ELF-1 (cell line): ENCODE results near the gene LKAAEAR1.

Experiments used
- DNase-seq: peaks from one replicate; pipeline ENCODE4 v3.0.0-alpha.2; 2016; ENCODE audit warnings: low read depth, low spot score

LKAAEAR1 gene

DNA sequence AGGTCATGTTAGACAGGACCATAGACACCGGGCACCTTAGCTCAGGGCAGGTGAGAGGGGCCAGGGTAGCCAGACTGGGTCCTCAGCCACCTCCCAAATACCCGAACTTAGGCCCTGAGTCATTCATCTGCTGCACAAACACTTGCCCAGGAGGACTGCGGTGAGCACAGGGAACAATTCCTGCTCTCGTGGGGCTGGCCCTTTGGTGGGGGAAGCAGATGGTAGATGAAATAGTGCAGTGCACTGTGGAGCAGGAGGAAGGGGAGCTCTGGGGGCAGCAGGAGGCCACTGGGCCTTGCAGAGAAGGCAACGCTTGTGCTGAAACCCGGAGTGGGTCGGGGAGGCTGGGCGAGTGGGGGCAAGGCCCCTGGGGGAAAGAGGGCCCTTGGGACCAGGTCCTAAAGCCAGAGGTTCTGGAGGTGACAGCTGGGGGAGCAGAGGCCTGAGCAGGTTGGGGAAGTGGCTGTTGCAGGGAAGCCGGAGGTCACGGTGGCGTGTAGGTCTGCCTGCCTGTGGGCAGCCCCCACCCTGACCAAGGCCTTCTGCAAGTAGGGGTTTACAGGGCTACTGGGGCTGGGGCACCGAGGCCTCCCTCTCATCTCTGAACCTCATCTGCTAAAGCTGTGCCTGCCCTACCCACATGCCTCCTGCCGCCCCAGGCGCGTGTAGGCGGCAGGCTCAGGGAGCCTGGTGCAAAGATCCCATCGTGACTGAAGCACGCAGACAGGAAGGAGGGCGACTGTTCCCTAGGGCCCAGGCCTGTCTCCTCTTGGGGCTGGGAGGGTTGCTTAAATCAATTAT, 27.8 kb upstream of the LKAAEAR1 start:
- peak; percentile 1 for DNase-seq

DNA sequence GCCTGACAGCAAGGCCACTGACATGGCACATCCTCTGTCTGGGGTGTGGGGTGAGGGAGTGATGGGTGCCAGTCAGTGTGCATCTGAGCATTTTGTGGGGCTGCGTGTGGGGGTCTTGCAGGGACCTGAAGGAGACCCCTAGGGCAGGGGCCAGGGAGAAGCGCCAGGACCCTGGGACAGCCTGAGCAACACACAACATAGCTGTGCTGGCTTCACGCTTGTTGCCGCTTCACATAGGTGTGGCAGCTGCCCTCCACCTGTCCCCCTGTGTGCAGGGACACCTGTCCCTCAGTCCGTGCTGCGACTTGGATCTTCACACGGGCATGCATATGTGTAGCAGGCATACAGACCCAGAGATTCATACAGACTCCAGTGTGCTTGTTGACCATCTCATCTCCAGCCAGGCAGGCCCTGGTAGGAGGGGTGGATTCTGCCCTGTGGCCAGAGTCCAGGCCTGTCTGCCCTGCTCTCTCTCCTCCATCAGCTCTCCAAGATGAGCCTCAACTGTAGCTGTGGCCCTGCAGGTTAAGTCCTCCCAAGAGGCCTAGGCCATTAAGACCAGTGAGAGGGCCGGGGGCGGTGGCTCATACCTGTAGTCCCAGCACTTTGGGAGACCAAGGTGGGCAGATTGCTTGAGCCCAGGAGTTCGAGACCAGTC, 26.3 kb upstream of the LKAAEAR1 start:
- DNase-seq = peak; percentile 0

DNA sequence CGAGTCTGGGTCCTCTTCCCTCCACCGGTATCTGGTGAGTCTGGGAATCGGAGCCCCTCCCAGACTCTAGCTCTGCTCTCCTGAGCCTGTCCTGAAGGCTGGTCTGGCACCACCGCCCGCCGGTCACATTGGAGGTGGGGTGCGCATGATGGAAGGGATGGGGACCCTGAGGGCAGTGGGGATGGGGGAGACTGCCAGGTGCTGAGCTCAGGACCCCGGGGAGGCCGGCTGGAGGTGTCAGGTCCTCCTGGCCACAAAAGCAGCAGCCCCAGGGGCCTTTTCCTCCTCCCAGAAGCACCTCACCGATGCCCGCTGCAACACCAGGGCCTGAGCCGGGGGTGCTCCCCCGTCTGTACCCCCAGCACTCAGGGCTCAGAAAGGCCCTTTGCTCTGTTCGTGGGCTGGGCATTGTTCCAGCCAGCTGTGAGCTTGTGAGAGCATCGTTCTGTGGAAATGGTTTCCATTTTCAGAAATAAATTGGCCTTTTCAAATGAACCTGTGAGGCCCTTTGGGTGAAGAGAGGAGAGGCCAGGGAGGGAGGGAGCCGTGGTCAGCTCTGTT, 25.7 kb upstream of the LKAAEAR1 start:
- peak; percentile 0 for DNase-seq

DNA sequence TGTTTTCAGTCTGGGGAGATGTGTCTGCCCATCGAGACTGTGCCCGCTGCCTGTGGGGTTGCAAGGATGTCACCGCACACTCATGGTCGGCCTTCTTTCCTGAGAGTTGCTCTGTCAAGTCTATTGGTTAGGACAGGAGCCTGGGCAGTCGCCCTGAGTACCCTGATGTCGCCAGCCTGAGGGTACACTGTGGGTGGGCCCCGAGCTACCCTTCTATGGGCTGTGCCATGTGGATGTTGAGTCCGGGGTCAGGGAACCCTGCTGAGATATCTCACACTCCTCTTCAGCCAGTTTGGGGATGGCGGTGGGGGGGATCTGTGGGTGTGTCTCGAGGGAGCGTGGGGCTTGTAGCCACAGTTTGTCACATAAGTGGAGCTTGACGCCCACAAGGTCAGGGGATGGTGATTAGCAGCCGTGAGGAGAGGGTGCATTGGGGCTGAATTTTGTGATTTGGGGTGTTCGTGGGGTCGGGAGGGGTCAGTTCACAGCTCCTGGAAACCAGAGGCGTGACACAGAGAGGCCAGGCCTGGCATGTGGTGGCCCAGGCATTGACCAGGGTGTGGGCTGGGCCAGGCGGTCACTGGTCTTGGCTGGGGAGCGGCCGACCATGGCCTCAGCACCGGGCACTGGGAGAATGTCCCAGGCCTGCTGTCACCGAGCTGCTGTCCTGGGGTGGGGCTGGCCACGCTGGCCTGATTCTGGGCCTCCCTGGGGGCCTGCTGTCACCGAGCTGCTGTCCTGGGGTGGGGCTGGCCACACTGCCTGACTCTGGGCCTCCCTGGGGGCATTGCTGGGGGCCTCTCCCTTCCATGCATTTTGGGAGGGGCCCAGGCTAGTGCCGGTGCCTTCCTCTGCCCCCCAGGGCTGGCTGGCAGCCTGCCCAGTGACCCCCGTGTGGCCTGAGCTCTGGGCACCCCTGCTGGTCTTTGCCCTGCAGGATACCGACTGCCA, 24.8 kb upstream of the LKAAEAR1 start:
- no peak for DNase-seq

DNA sequence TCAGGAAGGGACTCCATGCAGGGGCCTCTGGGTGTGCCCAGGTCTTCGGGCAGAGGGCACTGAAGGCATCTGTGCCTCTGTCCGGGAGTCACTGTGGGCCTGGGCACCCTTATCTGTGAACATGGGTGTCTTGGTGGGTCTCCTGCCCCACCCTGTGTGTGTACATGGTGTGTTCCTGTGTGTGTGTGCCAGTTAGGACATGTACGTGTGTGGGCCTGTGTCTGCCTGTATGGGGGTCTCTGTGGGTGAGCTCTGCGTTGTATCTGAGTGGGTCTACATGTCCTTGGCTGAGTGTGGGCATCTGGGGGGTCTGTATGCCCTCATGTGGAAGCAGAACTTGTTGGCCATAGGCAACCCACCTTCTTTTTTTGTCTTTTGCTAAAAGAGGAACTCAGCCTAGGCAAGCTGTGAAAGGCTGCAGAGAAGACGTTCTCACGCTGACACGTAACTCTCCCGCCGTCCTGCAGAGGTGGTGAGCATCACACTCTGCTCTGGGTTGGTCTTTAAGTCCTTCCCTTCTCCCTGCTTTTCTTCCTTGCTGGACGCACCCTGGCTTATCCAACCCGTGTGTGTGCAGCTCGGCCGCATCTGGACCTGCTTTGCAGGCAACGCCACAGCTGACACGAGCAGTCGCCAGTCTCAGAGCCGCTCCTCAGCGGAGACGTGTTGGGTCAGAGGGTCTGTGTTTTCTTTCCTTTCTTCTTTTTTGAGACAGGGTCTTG, 23.7 kb upstream of the LKAAEAR1 start:
- DNase-seq = peak; percentile 4

DNA sequence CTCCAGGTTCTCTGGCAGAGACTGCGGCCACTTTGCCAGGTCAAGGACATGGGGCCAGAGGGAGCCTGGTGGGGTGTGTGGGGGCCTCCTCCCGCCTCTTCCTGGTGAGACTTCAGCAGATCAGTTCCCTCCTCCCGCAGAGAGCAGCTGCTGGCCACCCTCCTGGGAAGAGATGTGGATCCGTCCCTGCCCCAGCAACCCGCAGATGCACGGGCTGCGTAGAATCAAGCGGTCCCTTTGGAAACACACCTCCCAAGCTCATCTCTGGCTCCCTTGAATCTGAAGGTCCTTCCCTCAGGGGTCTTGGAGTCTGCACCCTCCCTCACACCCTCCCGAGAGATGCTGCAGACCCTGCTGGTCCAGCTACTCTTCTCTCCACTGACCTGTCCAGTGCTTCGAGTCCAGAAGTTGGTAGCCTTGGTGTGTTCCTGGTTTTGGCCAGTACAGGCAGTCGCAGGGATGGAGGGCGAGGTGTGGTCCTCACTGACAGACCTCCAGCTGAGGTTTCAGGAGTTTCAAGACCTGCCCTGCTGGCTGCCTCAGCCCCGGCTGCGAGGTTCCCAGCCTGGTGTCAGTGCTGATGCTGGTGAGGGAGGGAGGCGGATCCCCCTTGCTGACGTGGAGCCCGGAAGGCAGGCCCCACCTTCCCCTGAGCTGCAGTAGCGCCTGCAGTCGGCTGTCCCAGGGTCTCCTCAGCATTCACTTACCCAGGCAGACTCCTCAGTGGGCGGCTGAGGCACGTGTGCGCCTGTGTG, 23.0 kb upstream of the LKAAEAR1 start, which contains the start of gene NPBWR2:
Gene NPBWR2, minus strand, starts transcription at position 585 of the 755 bp plus-strand sequence. CDS start 734 bp downstream, outside the sequence.
- DNase-seq = peak; percentile 59

DNA sequence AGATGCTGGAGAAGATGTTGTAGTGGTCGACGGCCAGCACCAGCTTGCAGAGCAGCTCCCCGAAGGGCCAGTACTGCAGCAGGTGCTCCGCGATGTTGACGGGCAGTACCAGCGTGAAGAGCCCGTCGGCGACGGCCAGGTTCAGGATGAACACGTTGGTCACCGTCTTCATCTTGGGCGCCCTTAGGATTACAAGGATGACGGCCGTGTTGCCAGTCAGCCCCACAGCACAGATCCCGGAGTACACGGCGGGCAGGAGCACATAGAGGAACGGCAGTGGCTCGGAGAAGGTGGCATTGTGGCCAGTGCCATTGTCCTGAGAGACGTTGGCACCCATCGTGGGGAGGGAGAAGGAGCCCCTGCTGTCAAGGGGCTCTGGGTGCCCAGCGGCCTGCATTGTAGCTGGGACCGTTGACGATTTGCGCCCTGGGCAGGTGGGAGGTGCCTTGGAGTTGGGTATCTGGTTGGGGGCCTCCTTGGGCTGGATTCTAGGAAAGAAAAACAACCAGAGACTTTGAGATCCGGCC, 22.3 kb upstream of the LKAAEAR1 start:
- DNase-seq = peak; percentile 1

DNA sequence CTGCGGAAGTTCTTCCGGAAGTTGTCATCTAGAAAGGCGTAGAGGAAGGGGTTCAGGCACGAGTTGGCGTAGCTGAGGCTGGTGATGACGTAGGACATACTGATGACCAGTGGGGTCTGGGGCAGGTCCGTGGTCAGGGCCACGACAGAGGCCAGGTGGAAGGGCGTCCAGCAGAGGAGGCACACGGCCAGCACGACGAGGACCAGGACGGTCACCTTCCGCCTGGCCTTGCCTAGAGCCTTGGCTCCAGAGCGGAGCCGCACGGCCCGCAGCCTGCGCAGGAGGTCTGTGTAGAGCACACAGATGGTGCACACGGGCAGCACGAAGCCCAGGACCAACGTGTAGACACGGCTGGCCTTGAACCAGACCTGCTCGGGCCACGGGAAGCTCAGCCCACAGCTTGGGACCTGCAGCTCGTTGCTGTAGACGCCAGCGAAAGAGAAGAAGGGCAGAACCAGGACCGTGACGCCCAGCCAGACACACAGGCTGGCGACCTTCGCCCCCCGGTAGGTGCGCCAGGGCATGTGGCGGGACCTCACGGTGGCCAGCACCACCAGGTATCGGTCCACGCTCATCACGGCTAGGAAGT, 21.7 kb upstream of the LKAAEAR1 start:
- peak; percentile 1 for DNase-seq

DNA sequence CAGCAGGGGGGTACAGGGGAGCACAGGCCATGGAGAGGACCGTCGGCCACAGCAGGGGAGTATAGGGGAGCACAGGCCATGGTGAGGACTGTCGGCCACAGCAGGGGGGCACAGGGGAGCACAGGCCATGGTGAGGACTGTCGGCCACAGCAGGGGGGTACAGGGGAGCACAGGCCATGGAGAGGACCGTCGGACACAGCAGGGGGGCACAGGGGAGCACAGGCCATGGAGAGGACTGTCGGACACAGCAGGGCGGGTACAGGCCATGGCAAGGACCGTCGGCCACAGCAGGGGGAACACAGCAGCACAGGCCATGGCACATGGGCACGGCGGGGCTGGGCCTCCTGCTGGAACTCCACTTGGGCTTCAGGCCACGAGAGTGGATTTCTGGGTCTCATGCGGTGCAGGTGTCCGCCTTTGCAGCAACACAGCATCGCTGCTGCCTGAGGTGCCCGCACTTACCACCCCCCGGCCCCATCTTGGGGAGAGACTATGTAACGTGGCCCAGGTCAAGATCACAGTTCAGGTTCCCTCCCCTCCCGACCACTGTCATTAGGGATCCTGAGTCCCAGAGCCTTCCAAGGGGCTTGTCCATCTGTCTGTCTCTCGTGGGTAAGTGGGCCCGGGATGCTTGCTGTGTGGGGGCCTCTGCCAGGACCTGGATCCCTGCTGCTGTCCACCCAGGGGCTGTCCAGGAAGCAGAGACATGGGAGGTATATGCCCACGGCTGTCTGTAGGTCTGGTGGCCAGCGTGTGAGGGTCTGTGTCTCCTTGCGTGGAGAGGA, 20.7 kb upstream of the LKAAEAR1 start:
- no peak for DNase-seq

DNA sequence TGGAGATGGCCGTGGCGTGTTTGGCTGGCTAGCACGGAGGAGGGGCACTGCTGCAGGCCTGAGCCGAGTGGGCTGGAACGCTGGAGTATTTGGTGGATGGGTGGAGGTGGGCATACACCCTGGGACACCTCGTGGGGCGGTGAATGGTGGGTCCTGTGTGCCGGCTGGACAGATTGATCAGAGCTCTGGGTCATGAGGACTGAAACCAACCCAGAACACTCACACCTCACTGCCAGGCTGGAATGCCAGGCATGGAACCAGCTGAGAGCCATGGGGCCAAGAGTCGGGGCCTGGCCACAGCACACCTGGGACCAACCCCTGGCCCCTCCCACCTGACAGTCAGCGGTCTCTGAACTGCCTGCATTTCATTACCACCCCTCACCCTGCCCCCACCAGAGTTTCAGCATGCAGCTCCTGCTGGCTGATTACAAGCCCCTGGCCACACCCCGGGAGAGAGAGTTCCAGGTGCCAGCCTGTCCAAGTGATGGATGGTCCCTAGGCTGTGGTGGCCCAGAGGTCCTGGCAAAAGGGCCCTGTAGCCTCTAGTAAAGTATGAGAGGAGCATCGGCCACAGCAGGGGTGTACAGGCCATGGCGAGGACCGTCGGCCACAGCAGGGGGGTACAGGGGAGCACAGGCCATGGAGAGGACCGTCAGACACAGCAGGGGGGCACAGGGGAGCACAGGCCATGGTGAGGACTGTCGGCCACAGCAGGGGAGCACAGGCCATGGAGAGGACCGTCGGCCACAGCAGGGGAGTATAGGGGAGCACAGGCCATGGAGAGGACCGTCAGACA, 19.9 kb upstream of the LKAAEAR1 start:
- DNase-seq = peak; percentile 49

DNA sequence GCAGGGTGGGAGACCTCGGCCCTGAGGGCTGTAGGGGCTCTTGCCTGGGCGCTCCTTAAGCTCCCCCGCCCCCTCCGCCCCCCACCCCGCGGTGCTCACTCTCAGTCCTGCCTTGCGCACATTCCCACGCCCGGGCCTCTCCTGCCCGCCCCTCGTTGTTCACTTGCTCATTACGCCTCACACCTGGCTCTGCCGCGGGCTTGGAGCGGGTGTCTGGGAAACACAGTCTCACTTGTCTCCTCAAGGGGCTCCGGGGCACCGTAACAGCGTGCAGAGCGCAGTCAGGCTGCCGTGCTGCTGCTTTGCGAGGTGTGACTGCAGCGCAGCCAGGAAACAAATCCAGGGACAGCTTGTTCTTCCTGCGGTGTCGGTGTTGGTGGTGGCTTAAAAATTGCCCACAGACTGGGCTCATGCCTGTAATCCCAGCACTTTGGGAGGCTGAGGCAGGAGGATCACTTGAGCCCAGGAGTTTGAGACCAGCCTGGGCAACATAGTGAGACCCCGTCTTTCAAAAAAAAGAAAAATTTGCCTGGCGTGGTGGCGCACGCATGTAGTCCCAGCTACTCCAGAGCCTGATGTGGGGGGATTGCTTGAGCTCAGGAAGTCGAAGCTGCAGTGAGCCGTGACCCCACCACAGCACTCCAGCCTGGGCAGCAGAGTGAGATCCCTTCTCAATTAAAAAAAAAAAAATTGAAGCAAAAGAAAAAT, 18.6 kb upstream of the LKAAEAR1 start:
- peak; percentile 54 for DNase-seq

DNA sequence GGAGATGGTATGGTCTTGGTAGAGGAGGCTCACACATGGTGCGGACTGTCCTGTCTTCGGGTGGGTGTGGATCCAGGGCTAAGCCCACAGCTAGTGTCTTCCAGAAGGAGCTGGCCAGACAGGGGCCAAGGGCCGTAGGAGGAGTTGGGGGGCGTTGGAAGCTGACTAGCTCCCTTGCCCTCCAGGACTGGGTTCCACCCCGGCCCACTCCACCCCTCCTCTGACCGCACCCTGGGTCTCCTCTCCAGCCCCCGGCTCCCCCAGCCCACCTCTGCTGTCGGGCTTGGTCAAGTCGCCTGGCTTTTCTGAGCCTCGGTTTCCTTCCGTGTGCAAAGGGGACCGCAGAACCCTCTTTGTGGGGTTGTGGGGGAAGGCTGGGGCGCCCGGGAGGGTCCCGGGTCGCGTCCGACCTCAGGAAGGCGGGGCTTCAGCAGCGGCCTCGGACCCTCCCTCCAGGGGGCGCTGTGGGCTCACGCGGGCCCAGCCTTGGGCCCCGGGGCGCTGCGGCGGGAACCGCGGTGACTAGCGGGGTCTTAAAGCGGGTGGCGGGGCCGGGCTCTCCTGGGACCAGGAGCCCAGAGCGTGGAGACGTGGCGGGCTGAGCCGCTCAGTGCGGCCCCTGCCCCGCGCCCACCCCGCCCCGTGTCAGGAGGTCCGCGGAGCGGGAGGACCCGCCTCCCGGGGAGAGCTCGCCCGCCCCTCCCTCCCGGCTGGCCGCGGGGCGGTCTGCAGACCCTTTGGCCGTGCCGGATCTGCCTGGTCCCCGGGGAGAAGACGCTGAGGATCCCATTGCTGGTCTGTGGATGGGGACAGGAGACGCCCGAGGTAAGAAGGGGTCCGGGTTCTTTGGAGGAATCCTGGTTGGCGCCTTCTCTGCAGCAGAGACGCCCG, 17.8 kb upstream of the LKAAEAR1 start:
- peak; percentile 70 for DNase-seq

DNA sequence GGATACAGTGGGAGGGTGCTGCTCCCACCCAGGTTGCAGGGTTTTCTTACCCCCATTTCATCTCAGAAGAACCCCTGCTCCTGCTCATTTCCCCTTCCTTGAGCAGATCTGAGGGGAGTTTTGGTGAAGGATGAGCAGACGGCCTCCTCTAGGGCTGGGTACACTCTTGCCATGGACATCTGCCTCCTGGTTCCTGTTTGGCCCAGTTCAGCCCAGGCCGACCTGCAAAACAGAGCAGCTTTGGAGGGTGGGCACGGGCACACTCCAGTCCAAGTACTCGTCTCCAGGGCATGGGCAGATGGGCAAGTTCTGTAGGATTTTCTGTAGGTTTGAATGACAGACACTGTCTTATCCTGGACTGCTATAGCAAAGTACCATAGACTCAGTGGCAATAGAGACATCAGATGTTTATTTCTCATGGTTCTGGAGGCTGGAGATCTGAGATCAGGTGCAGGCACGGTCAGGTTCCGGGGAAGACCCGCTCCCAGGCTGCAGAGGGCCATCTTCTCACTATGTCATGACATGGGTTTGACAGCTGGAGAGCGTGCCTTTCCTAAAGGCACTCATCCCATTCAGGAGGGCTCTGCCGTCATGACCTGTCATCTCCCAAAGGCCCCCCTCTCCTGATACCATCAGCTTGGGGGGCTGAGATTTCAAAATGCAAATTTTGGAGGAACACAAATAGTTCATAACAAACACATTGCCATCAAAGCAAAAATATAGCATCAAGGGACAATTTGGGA, 16.9 kb upstream of the LKAAEAR1 start:
- DNase-seq = no peak

DNA sequence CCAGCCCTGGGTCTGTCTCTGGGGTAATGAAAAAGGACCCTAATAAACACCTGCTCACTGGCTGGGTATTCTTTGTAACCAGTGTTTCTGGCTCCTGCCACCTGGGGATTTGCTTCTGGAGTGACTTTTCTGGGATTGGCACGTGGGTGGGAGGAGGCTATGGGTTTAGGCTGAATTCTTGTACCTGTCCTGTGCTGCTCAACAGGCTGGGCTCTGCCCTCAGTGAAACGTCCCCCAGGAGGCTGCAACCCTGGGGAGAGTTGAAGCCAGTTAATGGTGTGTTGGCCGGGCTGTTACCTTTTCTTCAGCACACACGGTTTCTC, 16.3 kb upstream of the LKAAEAR1 start:
- no peak for DNase-seq

DNA sequence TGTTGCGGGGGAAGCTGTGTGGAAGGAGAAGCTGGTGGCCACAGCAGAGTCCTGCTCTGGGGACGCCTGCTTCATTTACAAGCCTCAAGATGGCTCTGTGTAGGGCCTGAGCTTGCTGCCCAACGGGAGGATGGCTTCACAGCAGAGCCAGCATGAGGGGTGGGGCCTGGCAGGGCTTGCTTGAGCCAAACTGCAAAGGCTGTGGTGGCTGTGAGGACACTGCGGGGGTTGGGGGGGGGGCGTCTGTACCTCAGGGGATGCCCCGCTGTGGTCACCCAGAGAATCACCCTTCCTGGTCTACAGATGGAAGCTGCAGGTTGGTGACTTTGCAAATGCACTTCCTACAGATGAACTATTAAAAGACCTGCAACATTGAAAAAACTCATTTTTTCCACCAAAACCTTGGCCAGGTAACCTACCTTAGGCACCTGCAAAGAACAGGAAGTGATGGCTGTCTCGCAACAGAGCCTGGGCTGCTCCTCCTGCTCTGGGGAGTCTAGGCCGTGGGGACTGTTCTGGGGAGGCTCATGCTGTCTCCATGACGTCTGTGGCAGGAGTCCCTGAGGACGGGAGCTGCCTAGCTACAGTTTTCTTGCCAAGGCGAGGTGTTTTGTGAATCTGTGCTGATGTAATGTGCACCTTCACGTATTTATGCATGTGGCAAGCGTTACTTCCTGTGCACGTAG, 15.8 kb upstream of the LKAAEAR1 start:
- no peak for DNase-seq
